HCT116 (cell line): ENCODE data around the gene CYSLTR1.

Experiments used
- CEBPB ChIP-seq: IDR thresholded peaks from 2 replicates; pipeline ENCODE4 v1.6.1; 2012; ENCODE audit warnings: low read depth
- CTCF ChIP-seq, 3 experiments: fragments of 200-600 bp in 1 of 3; sonication (generic) in 1 of 3; IDR thresholded peaks in 2 of 3; conservative IDR thresholded peaks in 1 of 3; 2 replicates each; pipeline ENCODE4 v1.5.1; 2012 to 2017; ENCODE audit warnings: low read depth in 2 of 3, low read length in 2 of 3, antibody characterized with exemption in 1 of 3, borderline replicate concordance in 1 of 3, control low read depth in 1 of 3, mild to moderate bottlenecking in 1 of 3, mixed read lengths in 1 of 3, mixed run types in 1 of 3, moderate library complexity in 1 of 3; ENCODE audit not compliant: insufficient read depth in 1 of 3
- EZH2 ChIP-seq: fragments of 200-600 bp; sonication (generic); IDR thresholded peaks from 2 replicates; pipeline ENCODE4 v1.6.1; 2017; ENCODE audit warnings: antibody characterized with exemption, mixed run types
- FOSL1 ChIP-seq: IDR thresholded peaks from 2 replicates; pipeline ENCODE4 v1.6.1; 2012; ENCODE audit warnings: low read depth
- JUND ChIP-seq: IDR thresholded peaks from 2 replicates; pipeline ENCODE4 v1.6.1; 2012
- POLR2A ChIP-seq: IDR thresholded peaks from 2 replicates; pipeline ENCODE4 v1.7.0; 2011; ENCODE audit warnings: borderline replicate concordance; ENCODE audit not compliant: insufficient read depth, insufficient read length; ENCODE audit errors: extremely low read depth
- SP1 ChIP-seq: IDR thresholded peaks from 2 replicates; pipeline ENCODE4 v1.6.1; 2012; ENCODE audit warnings: low read depth
- ZFX ChIP-seq: fragments of 450-650 bp; IDR thresholded peaks from 2 replicates; pipeline ENCODE4 v1.6.1; 2017
- ZNF274 ChIP-seq: fragments of 200-500 bp; sonication (Bioruptor generic); IDR thresholded peaks from 2 replicates; pipeline ENCODE4 v1.6.1; 2014; ENCODE audit warnings: mild to moderate bottlenecking, low read depth, low read length, inconsistent platforms
- TF ChIP-seq, protein P1 (sequence below): IDR thresholded peaks from 2 replicates; pipeline ENCODE4 v1.6.1; 2011; ENCODE audit warnings: mild to moderate bottlenecking, low read length, moderate library complexity; ENCODE audit not compliant: insufficient replicate concordance; ENCODE audit errors: extremely low read depth

DNA sequence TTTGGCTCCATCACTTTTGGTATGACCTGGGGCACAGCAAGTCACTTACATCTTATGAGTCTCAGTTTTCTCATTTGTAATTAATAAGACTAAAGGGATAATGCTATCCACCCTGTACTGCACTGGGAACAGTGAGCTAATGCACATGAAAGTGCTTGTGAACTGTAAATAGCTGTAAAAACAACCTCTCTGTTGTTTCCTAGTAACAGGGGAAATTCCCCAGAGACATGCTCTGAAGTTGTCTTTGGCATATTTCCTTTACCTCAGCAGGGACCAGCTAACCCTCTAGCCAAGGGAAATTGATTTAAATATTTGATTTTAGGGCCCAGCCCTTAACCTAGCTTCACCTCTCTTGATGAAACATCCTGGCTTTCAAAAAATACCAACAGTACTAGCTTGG is 6.1 kb upstream of the CYSLTR1 start:
- TF ChIP-seq CTCF (IDR thresholded peaks at IDR 0.05 in 2 of 3, conservative IDR thresholded peaks at IDR 0.05 in 1 of 3; ENCODE audit: borderline replicate concordance in 1 of 3, insufficient read depth in 1 of 3, low read depth in 2 of 3, low read length in 2 of 3): no peak
- TF ChIP-seq SP1: no peak
- no peak for TF ChIP-seq POLR2A
- no peak for TF ChIP-seq FOSL1
- TF ChIP-seq, protein P1, sequence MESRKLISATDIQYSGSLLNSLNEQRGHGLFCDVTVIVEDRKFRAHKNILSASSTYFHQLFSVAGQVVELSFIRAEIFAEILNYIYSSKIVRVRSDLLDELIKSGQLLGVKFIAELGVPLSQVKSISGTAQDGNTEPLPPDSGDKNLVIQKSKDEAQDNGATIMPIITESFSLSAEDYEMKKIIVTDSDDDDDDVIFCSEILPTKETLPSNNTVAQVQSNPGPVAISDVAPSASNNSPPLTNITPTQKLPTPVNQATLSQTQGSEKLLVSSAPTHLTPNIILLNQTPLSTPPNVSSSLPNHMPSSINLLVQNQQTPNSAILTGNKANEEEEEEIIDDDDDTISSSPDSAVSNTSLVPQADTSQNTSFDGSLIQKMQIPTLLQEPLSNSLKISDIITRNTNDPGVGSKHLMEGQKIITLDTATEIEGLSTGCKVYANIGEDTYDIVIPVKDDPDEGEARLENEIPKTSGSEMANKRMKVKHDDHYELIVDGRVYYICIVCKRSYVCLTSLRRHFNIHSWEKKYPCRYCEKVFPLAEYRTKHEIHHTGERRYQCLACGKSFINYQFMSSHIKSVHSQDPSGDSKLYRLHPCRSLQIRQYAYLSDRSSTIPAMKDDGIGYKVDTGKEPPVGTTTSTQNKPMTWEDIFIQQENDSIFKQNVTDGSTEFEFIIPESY: no peak
- TF ChIP-seq ZFX: no peak
- no peak for TF ChIP-seq CEBPB
- no peak for TF ChIP-seq ZNF274
- no peak for TF ChIP-seq EZH2
- TF ChIP-seq JUND: no peak
